Fibroblast of lung (primary cell): ENCODE measurements around the gene SOX13. TPM values are rescaled to one million over a fixed set of nuclear protein-coding genes. Genes with fewer than 3 reads are reported as not detected.

Experiments used
- DNase-seq, 2 donors: peaks; one replicate each; pipeline versions ENCODE4 v3.0.0 to v3.0.0-alpha.2; 2010; ENCODE audit warnings: low read depth in 2 of 2
- H2AFZ ChIP-seq: 2 replicates; pipeline ENCODE4 v1.5.1; 2012; ENCODE audit warnings: low read length, control low read depth, inconsistent platforms
- H3K27ac ChIP-seq: 2 replicates; pipeline ENCODE4 v1.5.1; 2011; ENCODE audit warnings: low read length, control low read depth; ENCODE audit not compliant: insufficient read depth
- H3K27me3 ChIP-seq: 2 replicates; pipeline ENCODE4 v1.5.1; 2011; ENCODE audit warnings: mild to moderate bottlenecking, low read length; ENCODE audit not compliant: control insufficient read depth, insufficient read depth
- H3K36me3 ChIP-seq: 2 replicates; pipeline ENCODE4 v1.5.1; 2011; ENCODE audit warnings: low read length; ENCODE audit not compliant: control insufficient read depth, insufficient read depth
- H3K4me1 ChIP-seq: 2 replicates; pipeline ENCODE4 v1.5.1; 2011; ENCODE audit warnings: low read length; ENCODE audit not compliant: control insufficient read depth, insufficient read depth; ENCODE audit errors: extremely low read depth
- H3K4me2 ChIP-seq: 2 replicates; pipeline ENCODE4 v1.5.1; 2011; ENCODE audit warnings: low read length, control low read depth; ENCODE audit not compliant: insufficient read depth; ENCODE audit errors: extremely low read depth
- H3K4me3 ChIP-seq, 4 experiments: fragments of 200-600 bp in 1 of 4; sonication (generic) in 1 of 4; replicated peaks in 1 of 4; 2 replicates each; pipeline ENCODE4 v1.5.1; 2011 to 2016; ENCODE audit warnings: low read length in 4 of 4, low read depth in 3 of 4, mild to moderate bottlenecking in 3 of 4, control low read depth in 2 of 4, inconsistent platforms in 1 of 4, mixed read lengths in 1 of 4; ENCODE audit not compliant: insufficient read depth in 1 of 4; ENCODE audit errors: control extremely low read depth in 1 of 4
- H3K79me2 ChIP-seq: 2 replicates; pipeline ENCODE4 v1.5.1; 2012; ENCODE audit warnings: mild to moderate bottlenecking, low read length, inconsistent platforms; ENCODE audit not compliant: control insufficient read depth, insufficient read depth
- H3K9ac ChIP-seq: 2 replicates; pipeline ENCODE4 v1.5.1; 2011; ENCODE audit warnings: mild to moderate bottlenecking, low read length, control low read depth; ENCODE audit not compliant: insufficient read depth
- H3K9me3 ChIP-seq: 2 replicates; pipeline ENCODE4 v1.5.1; 2012; ENCODE audit warnings: low read depth, low read length; ENCODE audit not compliant: control insufficient read depth, insufficient read depth
- H4K20me1 ChIP-seq: 2 replicates; pipeline ENCODE4 v1.5.1; 2011; ENCODE audit warnings: low read length; ENCODE audit not compliant: control insufficient read depth, insufficient read depth; ENCODE audit errors: extremely low read depth
- CTCF ChIP-seq, 2 donors: IDR thresholded peaks in 1 of 2; conservative IDR thresholded peaks in 1 of 2; 1 replicate in 1 of 2; 2 replicates in 1 of 2; pipeline ENCODE4 v1.5.1; 2011 to 2012; ENCODE audit warnings: low read length in 2 of 2, control low read depth in 1 of 2, inconsistent platforms in 1 of 2, low read depth in 1 of 2, mild to moderate bottlenecking in 1 of 2
- EZH2 ChIP-seq: IDR thresholded peaks from 2 replicates; pipeline ENCODE4 v1.5.1; 2012; ENCODE audit warnings: low read length, control low read depth, mild to moderate bottlenecking; ENCODE audit errors: missing control alignments
- polyA plus RNA-seq, 2 donors: library from polyadenylated mRNA; depleted of rRNA in 1 of 2; stranded (reverse) in 1 of 2; unstranded in 1 of 2; fragments of >200 nt; gene quantifications; 2 replicates each; pipeline ENCODE4 v1.2.1, GENCODE V29; 2011 to 2012; ENCODE audit warnings: missing spikeins in 1 of 2
- total RNA-seq: library from RNA; depleted of rRNA; stranded (reverse); fragments of >200 nt; gene quantifications from 2 replicates; pipeline ENCODE4 v1.2.1, GENCODE V29; 2014

The SOX13 gene
- total and polyA plus RNA-seq, 2 donors (not counting 1 experiment from before 2014, with no cell fraction given): 2.0 to 5.5 TPM

GRCh38 chr1:204171751-204172178 is 98.8 kb downstream of the SOX13 start:
- Histone ChIP-seq H3K27me3 (no peaks in the 10 kb centered on the region), H4K20me1 (no peaks in the 10 kb centered on the region)

GRCh38 chr1:204172404-204173029 is 99.6 kb downstream of the SOX13 start:
- Histone ChIP-seq H3K4me2 (no peak overlapping the region), H2AFZ (no peak overlapping the region), H3K36me3 (no peaks in the 10 kb centered on the region), H4K20me1 (no peaks in the 10 kb centered on the region), H3K4me1 (peaks cover 3% of the 10 kb centered on the region), H3K9ac (no peak overlapping the region), H3K79me2 (no peaks in the 10 kb centered on the region), H3K27ac (no peak overlapping the region), H3K4me3 (no peak overlapping the region), H3K27me3 (no peaks in the 10 kb centered on the region), H3K9me3 (no peaks in the 10 kb centered on the region)
- no peak for DNase-seq
- TF ChIP-seq EZH2: no peak
- no peak for TF ChIP-seq CTCF (conservative IDR thresholded peaks at IDR 0.05 in 1 of 2, IDR thresholded peaks at IDR 0.05 in 1 of 2; ENCODE audit: low read depth in 1 of 2, low read length in 2 of 2)

More at GRCh38 chr1:204171751-204172178, 98.8 kb downstream of the SOX13 start:
- TF ChIP-seq EZH2 (no peak), CTCF (conservative IDR thresholded peaks at IDR 0.05 in 1 of 2, IDR thresholded peaks at IDR 0.05 in 1 of 2; ENCODE audit: low read depth in 1 of 2, low read length in 2 of 2) (no peak)
- DNase-seq: peak in 1 of 2 donors; percentile 79
- no peaks in the 10 kb centered on the region for H3K9me3 ChIP-seq
- H3K4me2 ChIP-seq: no peak overlapping the region
- H3K27ac ChIP-seq: no peak overlapping the region
- no peaks in the 10 kb centered on the region for H3K36me3 ChIP-seq
- H3K79me2 ChIP-seq: no peaks in the 10 kb centered on the region
- no peak overlapping the region for H3K4me3 ChIP-seq
- peaks cover 3% of the 10 kb centered on the region for H3K4me1 ChIP-seq
- H2AFZ ChIP-seq: no peak overlapping the region
- no peak overlapping the region for H3K9ac ChIP-seq

GRCh38 chr1:204174958-204175357 is 102.0 kb downstream of the SOX13 start:
- Histone ChIP-seq H2AFZ (no peak overlapping the region), H3K9ac (no peak overlapping the region), H4K20me1 (no peaks in the 10 kb centered on the region), H3K27me3 (no peaks in the 10 kb centered on the region), H3K4me3 (no peak overlapping the region), H3K4me1 (peaks cover 3% of the 10 kb centered on the region), H3K36me3 (no peaks in the 10 kb centered on the region), H3K27ac (no peak overlapping the region), H3K79me2 (no peaks in the 10 kb centered on the region), H3K9me3 (no peaks in the 10 kb centered on the region), H3K4me2 (no peak overlapping the region)
- TF ChIP-seq EZH2: no peak
- TF ChIP-seq CTCF (conservative IDR thresholded peaks at IDR 0.05 in 1 of 2, IDR thresholded peaks at IDR 0.05 in 1 of 2; ENCODE audit: low read depth in 1 of 2, low read length in 2 of 2): no peak
- DNase-seq: no peak
